Activated T-cell treated with anti-CD3 and anti-CD28 coated beads for 1 hour (primary cell): ENCODE results near the gene TRIM45.

ENCODE experiments used
- DNase-seq: peaks from one replicate; pipeline ENCODE4 v3.0.0-alpha.2; 2020; ENCODE audit warnings: low read depth

Gene TRIM45

GRCh38 chr1:117101334-117101733 lies 20.2 kb downstream of the TRIM45 start:
- DNase-seq: no peak

- no peak for DNase-seq
Measured at GRCh38 chr1:117098287-117098890, 23.2 kb downstream of the TRIM45 start.

- no peak for DNase-seq
Measured at GRCh38 chr1:117097443-117097842, 24.1 kb downstream of the TRIM45 start.

GRCh38 chr1:117096951-117097408 lies 24.6 kb downstream of the TRIM45 start:
- DNase-seq: no peak

- DNase-seq: no peak
Measured at GRCh38 chr1:117094841-117095604, 26.5 kb downstream of the TRIM45 start.

- DNase-seq: peak; percentile 9
Measured at GRCh38 chr1:117093870-117094621, 27.5 kb downstream of the TRIM45 start.

- DNase-seq: no peak
Measured at GRCh38 chr1:117093091-117093534, 28.4 kb downstream of the TRIM45 start.

- DNase-seq: no peak
Measured at GRCh38 chr1:117092594-117092993, 29.0 kb downstream of the TRIM45 start.

- no peak for DNase-seq
Measured at GRCh38 chr1:117089996-117090395, 31.6 kb downstream of the TRIM45 start.

GRCh38 chr1:117087686-117088085 lies 33.9 kb downstream of the TRIM45 start:
- DNase-seq: no peak

- DNase-seq: no peak
Measured at GRCh38 chr1:117084231-117084630, 37.3 kb downstream of the TRIM45 start.

- DNase-seq: no peak
Measured at GRCh38 chr1:117079737-117080136, 41.8 kb downstream of the TRIM45 start.

GRCh38 chr1:117077267-117077666 lies 44.3 kb downstream of the TRIM45 start:
- no peak for DNase-seq

GRCh38 chr1:117076648-117077047 lies 44.9 kb downstream of the TRIM45 start:
- no peak for DNase-seq

GRCh38 chr1:117070124-117070523 lies 51.4 kb downstream of the TRIM45 start:
- DNase-seq: no peak

GRCh38 chr1:117069220-117069844 lies 52.2 kb downstream of the TRIM45 start:
- no peak for DNase-seq

GRCh38 chr1:117068580-117068979 lies 53.0 kb downstream of the TRIM45 start:
- DNase-seq: no peak

- no peak for DNase-seq
Measured at GRCh38 chr1:117067533-117068370, 53.8 kb downstream of the TRIM45 start.

GRCh38 chr1:117066367-117066766 lies 55.2 kb downstream of the TRIM45 start:
- DNase-seq: no peak

GRCh38 chr1:117061986-117062415 lies 59.5 kb downstream of the TRIM45 start:
- DNase-seq: no peak
